ENCODE measurements around the gene ACACB.

The ACACB gene

DNA sequence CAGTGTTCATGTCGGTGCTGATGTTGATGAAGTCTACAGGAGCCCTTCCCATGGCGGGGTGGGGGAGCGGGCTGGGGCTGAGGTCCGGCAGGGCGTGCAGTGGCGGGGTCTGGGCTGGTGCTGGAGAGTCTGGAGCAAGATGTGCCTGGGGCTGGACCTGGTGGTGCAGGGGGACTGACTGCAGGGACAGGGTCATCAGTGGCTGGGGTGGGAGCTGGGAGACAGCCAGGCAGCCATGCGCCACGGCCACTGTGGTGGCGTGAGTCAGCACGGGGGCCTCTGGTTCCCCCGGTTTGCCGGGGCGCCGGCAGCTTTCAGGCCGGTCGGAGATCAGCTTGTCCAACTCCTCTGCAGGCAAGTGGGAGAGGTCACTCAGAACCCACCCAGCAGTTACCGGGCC is 165.1 kb downstream of the ACACB start:
- DNase-seq, result no peak

DNA sequence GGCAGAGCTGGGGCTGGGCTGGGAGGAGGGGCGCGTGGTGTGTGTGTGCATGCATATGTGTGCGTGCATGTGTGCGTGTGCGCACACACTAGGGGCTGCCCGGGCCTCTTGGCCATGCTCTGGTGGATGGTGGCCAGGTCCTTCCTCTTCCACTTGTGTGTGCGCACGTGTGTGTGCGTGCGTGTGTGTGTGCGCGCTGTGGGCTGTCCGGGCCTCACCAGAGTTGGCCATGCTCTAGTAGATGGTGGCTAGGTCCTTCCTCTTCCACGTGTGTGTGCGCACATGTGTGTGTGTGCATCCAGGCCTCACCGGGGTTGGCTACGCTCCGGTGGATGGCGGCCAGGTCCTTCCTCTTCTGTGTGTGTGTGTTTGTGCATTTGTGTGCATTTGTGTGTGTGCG is 168.0 kb downstream of the ACACB start:
- no peak for DNase-seq

DNA sequence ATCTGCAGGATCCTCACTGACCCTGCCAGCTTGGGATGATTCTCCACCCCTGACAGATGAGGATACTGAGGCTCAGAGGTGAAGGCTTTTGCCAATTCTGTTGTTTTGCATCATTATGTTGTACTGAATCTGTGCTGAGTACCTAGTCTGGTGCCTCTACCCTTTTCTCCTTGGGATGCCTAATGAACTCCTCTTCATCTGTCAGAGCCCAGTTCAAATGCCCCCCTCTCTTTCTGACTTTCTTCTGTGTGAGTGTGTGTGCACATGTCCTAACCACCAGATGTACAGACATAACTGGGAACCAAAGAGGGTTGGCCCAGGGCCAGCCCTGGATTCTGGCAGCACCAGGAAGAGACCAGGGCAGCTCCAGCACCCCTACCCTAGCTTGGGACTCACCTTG is 169.9 kb downstream of the ACACB start:
- no peak for DNase-seq

- DNase-seq, result no peak
These were observed 170.3 kb downstream of the ACACB start for GRCh38 chr12:109286652-109287051.

DNA sequence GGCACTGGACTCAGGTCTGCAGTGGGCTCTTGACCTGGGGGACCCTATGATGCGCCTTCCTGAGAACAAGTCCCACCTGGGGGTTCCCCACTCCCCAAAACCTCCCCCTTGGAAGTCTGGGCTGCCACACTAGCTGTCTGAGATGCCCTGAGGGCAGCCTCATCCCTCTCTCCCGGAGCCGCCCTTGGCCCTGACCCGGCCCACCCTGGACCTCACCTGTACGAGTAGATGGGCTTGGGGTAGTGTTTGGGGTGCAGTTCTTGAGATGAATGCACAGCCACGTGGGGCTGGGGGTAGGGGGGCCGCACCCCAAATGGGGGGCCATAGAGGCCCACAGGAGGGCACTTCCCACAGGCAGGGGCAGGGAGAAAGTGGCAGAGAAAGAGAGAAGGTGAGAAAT is 170.8 kb downstream of the ACACB start:
- no peak for DNase-seq

DNA sequence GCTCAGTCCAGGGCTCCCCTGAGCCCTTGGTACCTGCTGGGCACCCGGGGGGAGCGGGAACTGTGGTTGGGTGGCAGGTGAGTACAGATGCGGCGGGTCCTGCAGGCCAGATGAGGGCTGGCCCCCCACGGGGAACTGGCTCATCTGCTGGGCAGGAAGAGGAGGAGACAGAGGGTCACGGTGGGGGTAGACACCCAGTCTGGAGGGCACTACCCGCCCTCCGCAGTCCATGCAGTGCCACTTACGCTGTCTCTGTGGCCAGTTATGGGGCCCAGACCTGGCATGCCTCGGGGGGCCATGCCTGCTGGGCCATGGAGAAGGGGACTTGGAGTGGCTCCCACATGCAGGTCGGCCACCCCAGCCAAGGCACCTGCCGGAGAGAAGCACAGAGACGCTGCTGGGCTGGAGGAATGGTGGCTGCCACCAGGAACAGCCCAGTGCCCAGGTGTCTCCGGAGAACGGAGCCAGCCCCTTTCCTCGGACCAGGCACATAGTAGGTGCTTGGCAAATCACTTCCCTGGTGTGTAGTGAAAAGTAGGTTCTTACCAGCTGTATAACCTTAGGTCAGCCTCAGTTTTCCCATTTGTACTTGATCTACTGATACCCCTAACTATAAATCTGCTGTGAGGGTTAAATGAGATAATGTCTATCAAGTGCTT is 171.6 kb downstream of the ACACB start:
- no peak for DNase-seq

DNA sequence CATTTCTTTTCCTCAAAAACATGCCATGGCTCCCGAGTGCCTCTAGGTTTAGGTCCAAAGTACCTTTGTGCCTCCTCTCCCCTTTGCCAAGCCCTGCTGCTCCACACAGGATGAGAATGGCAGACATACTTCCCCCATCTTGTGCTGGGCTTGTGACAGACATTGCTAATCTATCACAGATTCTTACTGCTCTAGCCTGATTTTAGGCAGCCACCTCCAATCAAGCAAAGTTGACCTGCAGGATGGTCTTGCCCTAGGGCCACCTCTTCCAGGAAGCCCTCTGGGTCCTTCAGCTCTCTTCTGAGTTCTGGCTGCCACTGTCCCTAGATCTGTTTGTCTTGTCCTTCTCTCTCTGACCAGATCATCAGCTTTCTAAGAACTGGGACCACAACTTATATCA is 172.2 kb downstream of the ACACB start:
- no peak for DNase-seq

DNA sequence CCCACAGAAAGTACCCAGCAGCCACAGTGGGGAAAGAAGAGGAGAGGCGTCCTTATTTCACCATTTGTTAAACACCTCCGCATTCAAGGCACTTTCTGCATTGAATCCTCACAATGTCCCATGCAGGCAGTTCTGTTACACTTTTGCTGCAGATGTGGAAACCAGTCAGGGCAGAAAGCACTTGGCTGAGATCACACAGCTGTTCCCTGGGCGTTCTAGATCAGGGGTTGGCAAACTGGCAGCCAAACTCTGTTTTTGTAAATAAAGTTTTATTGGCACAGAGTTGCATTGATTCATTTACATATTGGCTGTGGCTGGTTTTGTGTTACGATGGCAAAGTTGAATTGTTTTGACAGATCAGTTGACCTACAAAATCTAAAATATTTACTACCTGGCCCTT is 172.6 kb downstream of the ACACB start:
- peak; percentile 4 for DNase-seq

- DNase-seq, result peak; percentile 3
These were observed 173.2 kb downstream of the ACACB start for GRCh38 chr12:109289551-109289950.

DNA sequence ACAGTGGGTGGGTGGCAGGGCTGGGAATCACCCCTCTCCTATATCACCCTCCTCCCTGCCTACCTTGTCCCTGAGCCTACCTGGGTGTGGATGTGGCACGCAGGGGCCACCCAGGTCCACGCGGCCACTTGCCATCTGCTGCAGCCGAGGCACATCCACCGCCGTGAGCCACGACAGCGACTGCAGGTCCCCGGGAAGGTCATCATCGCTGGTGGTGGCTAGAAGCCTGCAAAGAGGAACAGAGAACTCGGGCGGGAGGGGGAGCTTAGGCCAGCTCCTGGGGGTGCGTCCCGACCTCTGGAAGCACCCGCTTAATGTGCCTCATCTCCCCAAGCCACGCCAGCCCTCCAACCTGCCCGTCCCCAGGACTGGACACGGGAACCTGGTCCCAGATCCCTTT is 173.7 kb downstream of the ACACB start:
- DNase-seq, result peak; percentile 12

- DNase-seq, result no peak
These were observed 174.7 kb downstream of the ACACB start for GRCh38 chr12:109291117-109291516.

GRCh38 chr12:109291521-109292341 is 175.3 kb downstream of the ACACB start:
- peak; percentile 84 for DNase-seq

- DNase-seq, result no peak
These were observed 175.9 kb downstream of the ACACB start for GRCh38 chr12:109292342-109292711.

DNA sequence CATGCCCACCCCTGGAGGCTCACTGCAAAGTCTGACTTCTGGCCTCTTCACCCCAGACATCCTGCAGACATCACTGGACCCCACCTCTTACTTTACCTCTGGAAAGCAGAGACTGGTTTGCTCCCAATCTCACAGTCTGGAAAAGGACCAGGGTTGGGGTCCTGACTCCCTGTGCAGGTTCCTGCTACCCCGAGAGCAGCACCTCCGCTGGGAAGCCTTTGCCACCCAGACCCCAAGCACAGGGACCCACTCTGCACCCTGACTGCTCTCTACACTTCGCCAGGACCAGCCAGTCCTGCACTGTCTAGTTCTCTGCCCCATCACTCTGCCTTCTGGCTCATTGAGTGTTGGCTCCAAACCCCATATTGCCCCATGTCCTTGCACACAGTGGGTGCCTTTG is 176.7 kb downstream of the ACACB start:
- DNase-seq, result no peak

DNA sequence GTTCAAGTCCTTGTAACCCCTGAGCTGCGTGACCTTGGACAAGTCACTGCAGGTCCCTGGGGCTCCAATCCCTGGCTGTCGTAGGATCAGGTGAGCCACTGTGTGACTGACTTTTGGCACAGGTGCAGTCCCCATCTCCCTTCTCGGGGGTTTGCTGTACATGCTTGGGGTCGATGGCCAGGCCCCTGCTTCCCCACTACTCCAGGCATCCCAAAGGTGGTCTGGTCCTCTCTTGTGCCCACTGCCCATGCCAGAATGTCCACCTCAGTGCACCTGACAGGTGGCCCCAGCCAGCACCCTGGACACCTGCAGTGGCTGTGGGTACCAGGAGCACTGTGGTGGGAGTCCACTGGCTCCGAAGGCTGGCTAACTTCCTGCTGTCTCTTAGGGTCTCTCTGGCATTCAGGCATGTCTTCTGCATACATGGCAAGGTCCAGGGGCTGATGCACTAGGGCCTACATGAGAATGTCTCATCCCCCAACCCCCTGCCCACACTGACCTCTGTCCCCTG is 178.0 kb downstream of the ACACB start:
- DNase-seq, result no peak

DNA sequence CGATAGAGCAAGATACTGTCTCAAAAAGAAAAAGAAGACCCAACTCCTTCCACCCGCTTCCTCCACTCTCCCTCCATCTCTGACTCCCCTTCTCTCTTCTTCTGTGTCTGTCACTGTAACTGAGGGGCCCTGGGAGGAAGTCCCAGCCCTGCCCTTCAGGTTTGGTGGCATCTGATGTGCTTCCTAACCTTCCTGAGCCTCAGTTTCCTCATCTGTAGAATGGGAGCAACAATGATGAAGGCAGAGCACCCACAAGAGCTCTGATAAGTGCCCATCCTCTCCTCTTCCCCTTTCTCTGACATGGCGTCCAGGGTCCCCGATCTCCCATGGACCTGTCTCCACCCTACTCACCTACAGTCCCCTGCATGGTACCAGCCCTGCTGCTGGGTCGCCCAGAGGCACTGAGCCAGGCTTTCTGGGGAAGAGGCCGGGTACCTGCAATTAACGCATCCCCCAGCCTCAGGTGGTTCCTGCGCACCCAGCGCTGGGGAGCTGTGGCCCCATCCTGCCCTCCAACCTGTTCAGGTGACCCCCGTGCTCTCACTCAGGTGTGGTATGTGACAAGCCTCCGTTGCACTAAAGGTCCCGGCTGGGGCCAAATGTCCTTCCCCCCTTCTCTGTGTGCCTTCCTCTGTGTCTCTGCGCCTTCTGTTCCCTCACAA is 179.5 kb downstream of the ACACB start:
- DNase-seq, result no peak

DNA sequence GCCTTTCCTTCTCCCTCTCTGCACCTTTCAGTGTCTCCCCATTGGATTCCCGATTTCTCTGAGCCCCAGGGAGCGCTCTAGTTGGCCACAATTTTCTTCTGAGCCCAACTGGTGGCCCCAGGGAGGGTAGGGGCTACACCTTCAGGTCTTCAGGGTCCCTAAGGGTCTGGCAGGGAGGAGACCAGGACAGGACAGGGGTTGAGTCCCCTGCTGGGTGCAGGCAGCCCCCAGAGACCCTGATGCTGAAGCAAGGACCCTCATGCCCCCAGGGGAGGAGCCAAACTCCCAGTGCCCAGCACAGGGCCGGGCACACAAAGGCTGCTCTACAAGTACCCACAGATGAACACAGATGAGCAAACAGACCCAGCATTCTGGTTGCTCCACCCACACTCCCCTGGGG is 180.0 kb downstream of the ACACB start:
- DNase-seq, result no peak

DNA sequence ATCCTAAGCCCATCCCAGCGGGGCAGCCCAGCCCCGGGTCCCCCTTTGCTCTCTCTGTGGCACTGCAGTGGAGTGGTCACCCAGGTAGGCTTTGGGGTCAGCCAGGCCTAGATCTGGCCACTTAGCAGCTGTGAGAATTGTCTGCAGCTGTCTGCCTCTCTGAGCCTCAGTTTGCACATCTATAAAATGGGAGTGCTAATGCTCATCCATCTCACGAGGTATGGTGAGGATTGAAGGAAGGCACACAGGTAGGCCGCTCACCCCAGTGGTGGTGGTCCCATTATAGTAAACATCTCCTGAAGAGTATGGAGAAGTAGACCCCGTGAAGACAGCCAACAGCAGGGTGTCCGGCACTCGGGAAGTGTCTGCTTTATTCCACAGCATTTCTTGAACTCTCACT is 183.5 kb downstream of the ACACB start:
- no peak for DNase-seq

DNA sequence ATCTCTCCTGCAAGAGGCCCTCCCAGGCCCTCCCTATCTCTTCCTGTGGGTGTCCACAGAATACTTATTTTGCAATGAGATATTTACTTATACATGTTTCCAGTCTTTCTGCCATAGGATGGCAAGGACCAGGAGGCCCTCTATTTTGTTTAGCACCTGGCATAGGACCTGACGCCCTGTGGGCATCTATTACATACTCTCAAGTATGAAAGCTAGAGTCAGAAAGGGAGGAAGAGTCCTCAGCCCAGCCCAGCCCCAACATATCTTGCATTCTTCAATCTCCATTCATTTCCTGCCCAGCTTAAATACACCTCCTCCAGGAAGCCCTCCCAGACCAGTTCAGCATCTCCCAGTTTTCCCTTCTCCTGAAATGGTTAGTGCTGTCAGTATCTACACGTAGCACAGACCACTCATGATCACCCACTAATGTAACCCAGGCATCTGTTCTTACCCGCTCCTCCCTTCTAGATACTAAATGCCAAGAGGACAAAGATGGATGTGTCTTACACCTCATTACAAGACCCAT is 185.3 kb downstream of the ACACB start:
- DNase-seq, result no peak

- DNase-seq, result no peak
These were observed 186.0 kb downstream of the ACACB start for GRCh38 chr12:109302358-109302757.

DNA sequence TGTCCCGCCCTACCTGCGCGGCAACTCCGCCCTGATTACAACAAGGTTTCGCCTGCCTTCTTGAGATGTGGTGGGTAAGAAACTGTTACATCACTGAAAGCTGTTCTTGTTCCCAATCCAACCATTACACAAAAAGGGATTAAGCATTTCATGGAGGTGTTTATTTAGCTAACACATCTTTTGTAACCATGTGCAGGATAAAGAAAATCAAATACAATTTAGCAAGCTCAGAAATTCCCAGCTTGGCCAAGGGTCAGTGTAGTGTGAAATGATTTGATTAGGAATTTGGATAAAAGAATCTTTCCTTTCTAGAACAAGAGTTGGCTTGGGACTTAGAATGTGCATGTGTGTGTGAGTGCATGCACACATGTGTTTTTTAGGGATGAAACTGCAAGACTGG is 186.4 kb downstream of the ACACB start:
- no peak for DNase-seq

- DNase-seq, result no peak
These were observed 188.1 kb downstream of the ACACB start for GRCh38 chr12:109304485-109304884.

- DNase-seq, result no peak
These were observed 189.2 kb downstream of the ACACB start for GRCh38 chr12:109305547-109305946.

DNA sequence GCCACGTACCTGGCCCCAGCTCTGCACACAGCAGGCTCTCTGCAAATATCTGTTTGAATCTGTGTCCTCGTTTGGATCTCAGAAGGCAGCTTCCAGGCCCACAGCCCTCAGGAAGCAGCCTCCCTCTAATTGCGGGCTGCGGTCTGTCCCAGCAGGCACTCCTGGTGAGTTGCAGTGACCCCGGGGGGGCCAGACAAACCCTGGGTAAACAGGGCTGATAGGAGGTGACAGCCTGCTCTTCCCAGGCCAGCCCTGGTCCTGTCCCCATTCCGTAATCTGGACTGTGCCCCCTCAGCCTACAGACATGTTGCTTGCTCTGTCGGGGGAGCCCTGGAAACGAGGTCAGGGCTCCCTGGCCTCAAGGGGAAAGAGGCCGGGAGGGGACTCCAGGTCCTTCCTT is 190.7 kb downstream of the ACACB start:
- DNase-seq, result no peak

Data from right hindlimb (tissue), 1 donor.